Activated T-helper 9 cell treated with anti-CD3 and anti-CD28 coated beads, Interleukin-2, amount 50 U/mL, for 16 hours (primary cell): Measurements from ENCODE around the gene CACNB2.

Source experiments
- DNase-seq: peaks from one replicate; pipeline ENCODE4 v3.0.0-alpha.2; 2020; ENCODE audit warnings: low read depth

CACNB2 gene

GRCh38 chr10:18340496-18341051 lies 200.3 kb downstream of the CACNB2 start:
- no peak for DNase-seq

GRCh38 chr10:18341055-18341454 lies 200.8 kb downstream of the CACNB2 start:
- DNase-seq = no peak

GRCh38 chr10:18343573-18343972 lies 203.3 kb downstream of the CACNB2 start:
- DNase-seq = no peak

GRCh38 chr10:18345308-18345707 lies 205.1 kb downstream of the CACNB2 start:
- DNase-seq = no peak

- DNase-seq = no peak
Measured at GRCh38 chr10:18350340-18350739, 210.1 kb downstream of the CACNB2 start.

GRCh38 chr10:18351421-18351820 lies 211.2 kb downstream of the CACNB2 start:
- DNase-seq = no peak

GRCh38 chr10:18352175-18352574 lies 212.0 kb downstream of the CACNB2 start:
- no peak for DNase-seq

- DNase-seq = no peak
Measured at GRCh38 chr10:18359812-18360211, 219.6 kb downstream of the CACNB2 start.

- DNase-seq = no peak
Measured at GRCh38 chr10:18362892-18363291, 222.7 kb downstream of the CACNB2 start.

- no peak for DNase-seq
Measured at GRCh38 chr10:18364987-18365775, 225.0 kb downstream of the CACNB2 start.

- DNase-seq = no peak
Measured at GRCh38 chr10:18367840-18368239, 227.6 kb downstream of the CACNB2 start.

- no peak for DNase-seq
Measured at GRCh38 chr10:18368273-18368672, 228.0 kb downstream of the CACNB2 start.

GRCh38 chr10:18368682-18369081 lies 228.5 kb downstream of the CACNB2 start:
- no peak for DNase-seq

GRCh38 chr10:18369859-18370473 lies 229.7 kb downstream of the CACNB2 start:
- no peak for DNase-seq

GRCh38 chr10:18376650-18377049 lies 236.4 kb downstream of the CACNB2 start:
- no peak for DNase-seq

GRCh38 chr10:18377898-18378297 lies 237.7 kb downstream of the CACNB2 start:
- no peak for DNase-seq

- DNase-seq = no peak
Measured at GRCh38 chr10:18378766-18379165, 238.5 kb downstream of the CACNB2 start.

- DNase-seq = no peak
Measured at GRCh38 chr10:18381679-18382078, 241.5 kb downstream of the CACNB2 start.

- DNase-seq = no peak
Measured at GRCh38 chr10:18397906-18398305, 257.7 kb downstream of the CACNB2 start.

GRCh38 chr10:18399158-18399557 lies 258.9 kb downstream of the CACNB2 start:
- DNase-seq = no peak

- no peak for DNase-seq
Measured at GRCh38 chr10:18400201-18400905, 260.1 kb downstream of the CACNB2 start.

- DNase-seq = no peak
Measured at GRCh38 chr10:18400906-18401245, 260.7 kb downstream of the CACNB2 start.
